ENCODE data around the gene NUDT22. TPM values are rescaled to one million over a fixed set of nuclear protein-coding genes. Genes with fewer than 3 reads are reported as not detected.

NUDT22 gene
- total and polyA plus RNA-seq, 2 of the 4 experiments (the other 2 are of a cell fraction): 21.3 to 44.6 TPM

DNA sequence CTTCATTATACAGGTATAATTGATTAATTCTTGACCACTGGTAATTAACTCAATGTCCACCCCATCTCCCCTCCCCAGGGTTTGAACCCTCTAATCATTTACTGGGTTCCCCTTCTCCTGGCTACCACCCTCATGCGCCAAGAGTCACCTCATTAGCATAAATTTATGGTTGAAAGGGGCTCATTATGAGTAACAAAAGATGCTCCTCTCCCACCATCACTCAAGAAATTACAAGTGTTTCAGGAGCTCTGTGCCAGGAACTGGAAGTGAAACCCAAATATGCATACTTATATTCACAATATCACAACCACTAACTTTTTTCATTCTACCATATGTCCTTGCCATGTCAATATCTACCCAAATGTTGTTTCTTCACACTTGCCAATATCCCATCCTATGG, 47.9 kb upstream of the NUDT22 start:
- Histone ChIP-seq H2AFZ (replicated peaks; ENCODE audit: low read length, poor library complexity) (peak overlapping the region; percentile 13), H4K5ac (ENCODE audit: low read depth, low read length) (no peak overlapping the region), H3K4me3 (ENCODE audit: insufficient read depth, low read depth, low read length) (no peak overlapping the region), H2BK15ac (ENCODE audit: low read depth, low read length) (no peak overlapping the region), H2AK9ac (replicated peaks; ENCODE audit: low read depth, low read length, poor library complexity) (no peak overlapping the region), H2AK5ac (ENCODE audit: low read depth, low read length) (no peak overlapping the region), H4K8ac (ENCODE audit: low read depth in 2 of 2, low read length in 2 of 2) (no peak overlapping the region), H4K20me1 (ENCODE audit: insufficient read depth, low read length) (no peaks in the 10 kb centered on the region; the same call in 1 of the 2 replicates), H2BK20ac (ENCODE audit: low read depth, low read length) (no peak overlapping the region), H3K4ac (ENCODE audit: low read depth, low read length) (no peak overlapping the region), H3K79me1 (ENCODE audit: low read depth in 1 of 2, low read length in 2 of 2) (peaks cover 4 to 32% of the 10 kb centered on the region in 2 experiments; a peak in 2 of 4 replicates), H3K4me1 (ENCODE audit: control insufficient read depth, insufficient read depth, low read length) (peaks cover 6% of the 10 kb centered on the region; the same call in 1 of the 2 replicates), H3K27ac (ENCODE audit: insufficient read depth, low read length) (no peak overlapping the region), H4K91ac (ENCODE audit: insufficient read depth, low read depth, low read length) (no peak overlapping the region), H3K27me3 (ENCODE audit: control insufficient read depth, insufficient read depth, low read length) (no peaks in the 10 kb centered on the region), H3K9me3 (ENCODE audit: control insufficient read depth, insufficient read depth, low read length) (peaks cover 5% of the 10 kb centered on the region), H3K23ac (ENCODE audit: low read depth, low read length) (no peak overlapping the region), H3K9ac (ENCODE audit: low read depth, low read length) (no peak overlapping the region), H3K56ac (ENCODE audit: extremely low read depth, insufficient read depth, low read length) (no peak overlapping the region), H3K9me1 (ENCODE audit: insufficient read depth, low read length) (0 out of 2 replicates have a peak, but pooled peaks cover 9% of the 10 kb centered on the region), H2BK5ac (ENCODE audit: low read depth, low read length, poor library complexity, severe bottlenecking) (no peak overlapping the region), H3K18ac (ENCODE audit: low read depth, low read length) (no peak overlapping the region), H3K36me3 (ENCODE audit: control insufficient read depth, insufficient read depth, low read length) (no peaks in the 10 kb centered on the region), H3K14ac (replicated peaks; ENCODE audit: low read depth, low read length) (no peak overlapping the region), H2BK120ac (ENCODE audit: low read depth, low read length) (no peak overlapping the region), H3K4me2 (ENCODE audit: low read depth, low read length) (no peak overlapping the region)
- dilution Hi-C loops (cut with HindIII; ENCODE audit: low sequenced_read_pairs, unreplicated experiment) (no loop called here), intact Hi-C loops (cut with micrococcal nuclease) (no loop called here), in situ Hi-C loops (cut with MboI; ENCODE audit: low sequenced_read_pairs) (no loop called here)
- no peak for ATAC-seq (ENCODE audit: low read depth)
- POLR2A ChIA-PET (ENCODE audit: unreplicated experiment): no interaction called here
- no peak for DNase-seq
- no TSS peak for BruUV-seq (replicated peaks)
- CTCF ChIA-PET: no interaction called here
- no CpG with 5 or more reads among the region's 1 CpG for WGBS, 2 experiments (ENCODE audit: extremely low coverage in 2 of 2, insufficient read length in 1 of 2)
- TF ChIP-seq RFX5 (IDR thresholded peaks at IDR 0.05; ENCODE audit: low read depth, low read length): no peak
- TF ChIP-seq RCOR1 (IDR thresholded peaks at IDR 0.05; ENCODE audit: insufficient replicate concordance, low read length): no peak
- no peak for TF ChIP-seq CHD1 (IDR thresholded peaks at IDR 0.05; ENCODE audit: low read depth, low read length)
- TF ChIP-seq MXI1 (IDR thresholded peaks at IDR 0.05; ENCODE audit: borderline replicate concordance, low read depth, low read length): no peak
- TF ChIP-seq, protein P1, sequence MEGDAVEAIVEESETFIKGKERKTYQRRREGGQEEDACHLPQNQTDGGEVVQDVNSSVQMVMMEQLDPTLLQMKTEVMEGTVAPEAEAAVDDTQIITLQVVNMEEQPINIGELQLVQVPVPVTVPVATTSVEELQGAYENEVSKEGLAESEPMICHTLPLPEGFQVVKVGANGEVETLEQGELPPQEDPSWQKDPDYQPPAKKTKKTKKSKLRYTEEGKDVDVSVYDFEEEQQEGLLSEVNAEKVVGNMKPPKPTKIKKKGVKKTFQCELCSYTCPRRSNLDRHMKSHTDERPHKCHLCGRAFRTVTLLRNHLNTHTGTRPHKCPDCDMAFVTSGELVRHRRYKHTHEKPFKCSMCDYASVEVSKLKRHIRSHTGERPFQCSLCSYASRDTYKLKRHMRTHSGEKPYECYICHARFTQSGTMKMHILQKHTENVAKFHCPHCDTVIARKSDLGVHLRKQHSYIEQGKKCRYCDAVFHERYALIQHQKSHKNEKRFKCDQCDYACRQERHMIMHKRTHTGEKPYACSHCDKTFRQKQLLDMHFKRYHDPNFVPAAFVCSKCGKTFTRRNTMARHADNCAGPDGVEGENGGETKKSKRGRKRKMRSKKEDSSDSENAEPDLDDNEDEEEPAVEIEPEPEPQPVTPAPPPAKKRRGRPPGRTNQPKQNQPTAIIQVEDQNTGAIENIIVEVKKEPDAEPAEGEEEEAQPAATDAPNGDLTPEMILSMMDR (conservative IDR thresholded peaks at IDR 0.05; ENCODE audit: low read depth, low read length): no peak
- TF ChIP-seq NFE2L2 (IDR thresholded peaks at IDR 0.05; ENCODE audit: low read depth, low read length): no peak
- TF ChIP-seq SMC3 (IDR thresholded peaks at IDR 0.05; ENCODE audit: low read depth, low read length): no peak
- TF ChIP-seq, protein P2, sequence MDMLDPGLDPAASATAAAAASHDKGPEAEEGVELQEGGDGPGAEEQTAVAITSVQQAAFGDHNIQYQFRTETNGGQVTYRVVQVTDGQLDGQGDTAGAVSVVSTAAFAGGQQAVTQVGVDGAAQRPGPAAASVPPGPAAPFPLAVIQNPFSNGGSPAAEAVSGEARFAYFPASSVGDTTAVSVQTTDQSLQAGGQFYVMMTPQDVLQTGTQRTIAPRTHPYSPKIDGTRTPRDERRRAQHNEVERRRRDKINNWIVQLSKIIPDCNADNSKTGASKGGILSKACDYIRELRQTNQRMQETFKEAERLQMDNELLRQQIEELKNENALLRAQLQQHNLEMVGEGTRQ (IDR thresholded peaks at IDR 0.05; ENCODE audit: low read depth, low read length): no peak

All from IMR-90 (cell line).